DMS 273 treated with DMSO at 0.1 percent for 48 hours (cell line): ENCODE measurements around the gene SUPT16H.
A peak's percentile ranks its signal among the peaks of the same experiment; 100 is the strongest.
"Not testable (repeated sequence)": the region's sequence is repeated elsewhere in the genome, so short reads cannot be mapped to it uniquely, and the experiment has no call there.

Experiments
- DNase-seq: peaks from one replicate; lab custom pipeline; 2025; lab: John Stamatoyannopoulos, UW

The SUPT16H gene

DNA sequence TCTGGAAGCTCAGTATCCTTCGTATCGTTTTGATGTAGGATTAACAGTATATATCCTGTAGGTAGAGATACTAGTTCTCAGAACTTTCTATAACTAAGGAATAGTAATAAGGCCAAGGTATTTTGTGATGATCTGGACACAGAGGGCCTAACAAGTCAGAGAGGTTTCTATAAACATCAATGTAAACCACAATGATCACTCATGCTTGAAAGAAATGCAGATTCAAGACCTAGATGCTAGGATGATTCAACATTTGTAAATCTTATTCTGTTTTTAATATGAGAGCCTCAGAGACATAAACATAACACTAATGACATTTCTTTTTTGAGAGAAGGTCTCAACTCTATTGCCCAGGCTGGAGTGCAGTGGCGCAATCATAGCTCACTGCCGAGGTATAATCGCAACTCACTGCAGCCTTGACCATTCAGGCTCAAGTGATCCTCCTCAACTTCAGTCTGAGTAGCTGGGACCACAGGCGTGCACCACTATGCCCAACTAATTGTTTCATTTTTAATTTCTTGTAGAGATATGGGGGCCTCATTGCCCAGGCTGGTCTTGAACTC lies 16.2 kb downstream of the SUPT16H start:
- no peak for DNase-seq

DNA sequence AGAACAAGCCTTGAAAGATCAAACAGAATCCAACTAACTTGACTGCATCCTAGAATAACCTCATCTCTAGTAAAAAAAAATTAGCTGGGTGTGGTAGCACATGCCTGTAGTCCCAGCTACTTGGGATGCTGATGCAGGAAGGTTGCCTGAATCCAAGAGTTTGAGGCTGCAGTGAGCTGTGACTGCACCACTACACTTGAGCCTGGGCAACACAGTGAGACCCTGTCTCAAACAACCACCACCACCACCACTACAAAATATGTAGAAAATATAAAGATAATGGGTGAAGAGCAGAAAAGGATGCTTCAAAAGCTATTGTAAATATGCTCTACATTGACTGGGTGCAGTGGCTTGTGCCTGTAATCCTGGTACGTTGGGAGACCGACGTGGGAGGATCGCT lies 27.3 kb downstream of the SUPT16H start:
- no peak for DNase-seq

DNA sequence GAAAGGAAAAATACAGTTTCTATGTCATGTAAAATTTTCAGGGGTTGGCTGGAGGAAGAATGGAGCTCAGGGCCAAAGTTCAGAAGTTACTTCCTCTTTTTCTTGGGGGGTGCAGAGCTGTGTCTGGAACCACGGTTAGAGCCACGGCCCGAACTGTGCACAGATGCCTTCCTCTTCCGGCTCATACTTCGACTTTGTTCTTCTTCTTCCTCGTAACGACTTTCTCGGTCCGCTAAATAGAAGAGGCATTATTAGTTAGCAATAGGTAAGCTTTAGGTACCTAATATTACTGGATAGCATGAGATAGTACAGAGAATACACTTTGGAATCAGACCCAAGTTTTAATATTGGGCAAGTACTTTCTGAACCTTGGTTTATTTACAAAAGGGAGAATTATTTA lies 31.2 kb downstream of the SUPT16H start:
- no peak for DNase-seq

DNA sequence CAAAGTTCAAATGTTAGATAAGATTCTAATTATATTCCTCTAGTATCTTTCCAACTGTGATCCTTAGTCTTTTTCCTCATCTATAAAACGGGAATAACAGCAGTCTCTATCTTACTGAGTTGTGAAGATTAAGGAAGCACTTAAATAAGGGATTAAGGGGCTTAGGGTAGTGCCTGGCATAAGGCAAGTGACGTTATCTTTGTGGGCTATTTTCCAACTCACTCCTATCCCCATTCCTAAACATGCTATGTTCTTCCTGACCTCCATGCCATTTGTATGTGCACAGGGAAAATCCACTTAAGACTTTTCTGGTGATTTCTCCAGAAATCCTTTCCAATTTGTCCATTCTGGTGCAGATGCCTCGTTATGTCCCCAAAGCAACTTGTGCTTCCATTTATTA lies 33.3 kb downstream of the SUPT16H start:
- no peak for DNase-seq

DNA sequence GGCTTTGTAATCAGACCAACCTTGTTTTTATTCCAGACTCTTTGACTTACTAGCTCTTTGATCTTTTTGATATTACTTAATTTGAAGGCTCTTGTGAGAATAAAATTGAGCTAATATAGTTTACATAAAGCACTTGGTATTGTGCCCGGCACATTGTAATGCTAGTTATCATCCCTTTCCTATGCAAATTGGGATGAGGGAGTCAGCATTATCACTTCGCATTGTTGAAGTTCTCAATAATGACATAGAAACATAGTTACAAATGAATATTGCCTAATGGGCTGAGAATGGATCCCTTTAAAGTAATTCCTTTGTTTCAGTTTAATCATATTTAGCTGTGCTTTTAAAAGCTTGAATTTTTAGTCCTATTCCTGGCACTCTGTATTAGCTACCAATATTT lies 36.6 kb downstream of the SUPT16H start:
- no peak for DNase-seq

DNA sequence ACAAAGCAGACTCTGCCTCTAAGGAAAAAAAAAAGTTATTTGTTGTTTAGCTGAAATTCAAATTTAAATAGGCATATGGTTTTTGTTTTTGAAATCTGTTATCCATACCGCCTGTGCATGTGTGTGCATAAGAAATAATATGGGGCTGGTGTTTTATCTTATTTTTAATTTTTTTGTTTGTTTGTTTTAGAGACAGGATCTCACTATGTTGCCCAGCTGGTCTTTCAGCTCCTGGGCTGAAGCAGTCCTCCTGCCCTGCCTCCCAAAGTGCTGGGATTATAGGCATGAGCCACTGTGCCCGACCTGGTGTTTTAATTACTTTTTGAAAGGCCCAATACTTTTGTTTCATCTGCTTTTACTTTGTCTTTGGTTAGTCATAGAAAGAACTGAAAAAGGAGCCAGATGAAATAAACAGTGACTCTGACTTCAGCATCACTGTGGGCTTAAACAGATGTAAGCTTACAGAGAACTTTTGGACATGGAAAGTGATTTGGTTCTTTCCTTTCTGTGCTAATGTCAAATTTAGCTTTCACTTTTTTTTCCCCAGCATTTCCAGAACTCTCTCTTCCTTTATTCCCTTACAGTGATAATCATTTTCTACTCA lies 37.2 kb downstream of the SUPT16H start:
- DNase-seq: no peak

DNA sequence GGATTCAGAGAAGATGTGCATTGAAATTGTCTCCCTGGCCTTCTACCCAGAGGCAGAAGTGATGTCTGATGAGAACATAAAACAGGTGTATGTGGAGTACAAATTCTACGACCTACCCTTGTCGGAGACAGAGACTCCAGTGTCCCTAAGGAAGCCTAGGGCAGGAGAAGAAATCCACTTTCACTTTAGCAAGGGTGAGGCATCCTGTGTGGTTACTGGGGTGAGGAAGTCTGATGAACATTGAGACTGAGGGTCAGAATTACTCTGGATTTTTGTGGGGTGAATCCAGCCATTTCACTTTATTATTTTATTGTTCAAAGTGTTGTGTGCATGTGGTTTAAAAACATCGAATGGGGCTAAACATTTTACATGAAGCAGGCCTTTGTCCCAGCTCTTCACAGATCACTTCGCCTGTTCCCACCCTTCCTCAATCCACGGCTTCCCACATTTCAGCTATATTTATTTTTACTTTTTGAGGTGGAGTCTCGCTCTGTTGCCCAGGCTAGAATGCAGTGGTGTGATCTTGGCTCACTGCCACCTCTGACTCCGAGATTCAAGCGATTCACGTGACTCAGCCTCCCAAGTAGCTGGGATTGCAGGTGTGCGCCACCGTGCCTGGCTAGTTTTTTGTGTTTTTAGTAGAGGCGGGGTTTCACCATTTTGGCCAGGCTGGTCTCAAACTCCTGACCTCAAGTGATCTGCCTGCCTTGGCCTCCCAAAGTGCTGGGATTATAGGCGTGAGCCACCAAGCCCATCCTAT lies 40.6 kb downstream of the SUPT16H start:
- no peak for DNase-seq

DNA sequence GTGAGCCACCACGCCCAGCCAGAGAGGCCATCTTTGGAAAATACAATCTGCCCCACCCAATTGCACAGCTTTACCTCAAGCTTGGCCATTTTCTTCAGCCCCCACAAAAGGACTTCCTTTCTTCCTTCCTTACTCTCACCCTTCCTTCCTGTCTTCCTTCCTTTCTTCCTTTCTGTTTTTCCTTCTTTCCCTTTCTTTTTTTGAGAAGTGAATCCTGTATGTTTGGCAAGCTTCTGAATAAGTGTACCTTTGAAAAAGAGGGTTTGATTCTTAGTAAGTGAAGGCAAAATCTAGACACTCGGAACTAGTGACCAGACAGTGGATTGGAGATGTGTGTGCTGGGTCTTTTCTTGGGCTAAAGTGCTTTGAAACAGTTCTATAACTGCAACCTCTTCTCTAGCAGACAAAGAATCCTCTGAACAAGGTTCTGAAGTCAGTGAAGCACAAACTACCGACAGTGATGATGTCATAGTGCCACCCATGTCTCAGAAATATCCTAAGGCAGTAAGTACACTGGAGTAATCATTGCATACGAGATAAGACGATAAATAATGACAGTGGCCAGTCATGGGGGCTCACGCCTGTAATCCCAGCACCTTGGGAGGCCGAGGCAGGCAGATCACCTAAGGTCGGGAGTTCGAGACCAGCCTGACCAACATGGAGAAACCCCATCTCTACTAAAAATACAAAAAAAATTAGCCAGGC lies 49.5 kb downstream of the SUPT16H start:
- no peak for DNase-seq

DNA sequence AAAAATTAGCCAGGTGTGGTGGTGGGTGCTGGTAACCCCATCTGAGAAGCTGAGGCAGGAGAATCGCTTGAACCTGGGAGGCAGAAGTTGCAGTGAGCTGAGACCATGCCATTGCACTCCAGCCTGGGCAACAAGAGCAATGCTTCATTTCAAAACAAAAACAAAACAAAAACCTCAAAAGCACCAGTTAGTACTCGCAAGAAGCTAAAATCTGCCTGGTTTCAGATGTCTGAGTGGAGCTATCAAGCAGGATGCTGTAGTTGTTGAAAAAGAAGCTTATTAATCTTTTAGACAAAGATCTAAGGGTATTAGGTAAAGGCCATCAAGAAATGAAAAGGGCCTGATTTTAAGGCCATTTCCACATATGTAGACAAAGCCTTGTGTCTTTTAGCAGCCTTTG lies 50.9 kb downstream of the SUPT16H start:
- DNase-seq: no peak

DNA sequence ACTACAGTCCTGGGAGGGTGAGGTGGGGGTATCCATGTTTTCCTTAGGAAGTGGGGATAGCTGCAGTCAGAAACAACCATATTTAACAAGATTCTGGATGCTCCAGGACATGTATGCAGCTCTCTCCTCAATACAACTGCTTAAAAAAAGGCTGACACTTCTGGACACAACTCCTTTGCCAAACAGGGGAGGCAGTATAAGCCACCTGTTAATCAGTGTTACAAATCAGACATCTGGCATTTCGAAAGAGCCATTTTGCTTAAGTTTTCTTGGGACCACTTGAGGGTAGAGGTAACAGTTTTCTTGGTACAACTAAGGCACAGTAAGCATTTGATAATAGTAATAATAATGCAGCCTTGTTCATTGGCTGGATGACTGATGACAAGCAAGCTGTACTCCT lies 56.8 kb downstream of the SUPT16H start:
- no peak for DNase-seq

DNA sequence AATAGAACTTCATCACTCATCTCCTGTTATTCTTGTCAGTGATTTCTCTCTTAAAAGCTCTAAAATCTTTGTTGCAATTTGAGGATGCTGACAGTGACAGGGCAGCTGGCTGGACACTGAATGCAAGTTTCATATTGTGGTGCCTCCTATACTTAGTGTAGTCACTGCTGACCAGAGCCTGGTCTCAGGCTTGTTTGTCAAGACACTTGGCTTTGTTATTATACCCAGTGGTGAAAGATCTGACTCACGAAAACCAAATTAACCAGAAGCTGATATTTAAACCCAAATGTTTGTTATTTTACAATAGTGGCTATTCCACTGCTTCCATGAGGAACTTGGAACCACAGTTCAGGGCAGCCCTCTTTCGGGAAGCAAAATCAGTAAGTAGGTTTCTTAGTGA lies 61.1 kb downstream of the SUPT16H start:
- DNase-seq: no peak

DNA sequence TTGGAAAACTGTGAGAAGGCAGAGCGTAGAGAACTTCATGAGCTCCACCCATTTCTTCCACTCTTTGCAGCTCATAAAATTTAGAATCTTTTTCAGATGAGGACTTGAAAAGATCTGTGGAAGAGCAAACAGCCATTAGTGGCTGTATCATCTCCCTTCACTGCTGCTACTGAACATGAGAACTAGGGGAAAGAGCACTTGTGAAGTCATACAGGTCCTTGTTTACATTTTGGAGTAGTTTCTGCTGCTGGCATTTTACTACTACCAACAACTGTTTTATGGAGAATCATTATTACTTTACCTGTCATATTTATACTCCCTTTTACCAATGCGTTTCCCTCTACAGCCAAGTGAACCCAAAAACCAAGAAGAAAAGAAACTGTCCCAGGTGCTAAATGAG lies 62.9 kb downstream of the SUPT16H start:
- DNase-seq: no peak

DNA sequence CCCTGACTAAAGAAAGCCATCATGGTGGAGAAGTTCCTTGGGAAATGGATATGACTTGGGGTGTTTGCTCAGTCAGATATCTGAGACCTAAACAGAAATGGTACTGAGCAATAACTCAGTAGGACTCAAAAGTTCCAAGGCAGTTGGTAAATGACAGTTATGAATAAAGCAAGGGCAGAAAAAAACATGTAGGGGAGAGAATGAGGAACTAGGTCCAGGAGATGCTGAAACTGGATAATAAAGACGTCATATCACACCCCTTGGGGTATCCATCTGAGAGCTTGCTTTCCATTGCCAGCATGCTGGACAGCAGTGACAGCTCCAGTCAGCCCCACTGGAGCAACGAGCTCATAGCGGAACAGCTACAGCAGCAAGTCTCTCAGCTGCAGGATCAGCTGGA lies 66.4 kb downstream of the SUPT16H start:
- no peak for DNase-seq

DNA sequence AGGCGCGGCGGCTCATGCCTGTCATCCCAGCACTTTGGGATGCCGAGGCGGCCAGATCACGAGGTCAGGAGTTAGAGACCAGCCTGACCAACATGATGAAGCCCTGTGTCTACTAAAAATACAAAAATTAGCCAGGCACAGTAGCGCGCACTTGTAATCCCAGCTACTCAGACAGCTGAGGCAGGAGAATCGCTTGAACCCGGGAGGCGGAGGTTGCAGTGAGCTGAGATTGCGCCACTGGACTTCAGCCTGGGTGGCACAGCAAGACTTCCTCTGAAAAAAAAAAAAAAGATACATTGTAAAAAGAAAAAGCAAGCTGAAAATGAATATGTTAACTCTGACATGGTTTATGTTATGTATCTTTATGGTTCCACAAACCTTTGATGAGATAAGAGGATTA lies 70.3 kb downstream of the SUPT16H start:
- no peak for DNase-seq

DNA sequence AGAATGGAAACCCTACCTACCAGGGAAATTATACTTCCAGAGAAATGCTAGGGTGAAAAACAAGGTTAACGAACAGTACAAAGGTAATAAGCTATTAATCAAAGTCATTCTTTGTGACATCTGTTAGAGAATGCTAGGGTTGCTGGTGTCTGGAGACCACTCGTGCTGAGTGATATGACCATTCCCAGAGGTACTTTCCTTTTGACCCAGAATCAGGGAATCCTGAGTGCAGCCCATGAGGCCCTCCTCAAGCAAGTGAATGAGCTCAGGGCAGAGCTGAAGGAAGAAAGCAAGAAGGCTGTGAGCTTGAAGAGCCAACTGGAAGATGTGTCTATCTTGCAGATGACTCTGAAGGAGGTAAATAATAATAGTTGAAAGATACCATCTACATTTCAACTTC lies 72.2 kb downstream of the SUPT16H start:
- DNase-seq: no peak

DNA sequence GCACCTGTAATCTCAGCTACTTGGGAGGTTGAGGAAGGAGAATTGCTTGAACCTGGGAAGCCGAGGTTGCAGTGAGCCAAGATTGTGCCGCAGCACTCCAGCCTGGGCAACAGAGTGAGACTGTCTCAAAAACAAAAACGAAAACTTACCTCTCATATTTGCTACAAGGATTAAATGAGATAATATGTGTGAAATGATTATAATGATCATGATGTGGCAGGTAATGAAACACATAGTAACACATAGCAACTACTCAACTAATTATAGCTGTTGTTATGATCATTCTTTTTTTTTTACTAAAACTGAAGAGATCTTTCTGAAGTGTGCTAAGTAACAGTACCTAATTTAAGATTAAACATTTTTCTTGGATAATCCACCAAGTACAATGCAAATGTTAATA lies 73.9 kb downstream of the SUPT16H start:
- no peak for DNase-seq

DNA sequence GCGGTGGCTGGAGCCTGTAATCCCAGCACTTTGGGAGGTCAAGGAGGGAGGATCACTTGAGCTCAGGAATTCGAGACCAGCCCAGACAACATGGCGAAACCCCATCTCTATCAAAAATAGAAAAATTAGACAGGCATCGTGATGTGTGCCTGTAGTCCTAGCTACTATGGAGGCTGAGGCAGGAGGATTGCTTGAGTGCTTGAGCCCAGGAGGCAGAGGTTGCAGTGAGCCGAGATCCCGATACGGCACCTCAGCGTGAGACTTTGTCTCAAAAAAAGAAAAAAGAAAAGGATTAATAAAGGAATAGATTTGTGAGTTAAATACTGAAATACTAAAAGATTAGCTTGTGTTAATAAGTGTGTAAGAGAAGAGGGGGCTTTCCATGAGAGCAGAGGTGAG lies 74.6 kb downstream of the SUPT16H start:
- DNase-seq: no peak

DNA sequence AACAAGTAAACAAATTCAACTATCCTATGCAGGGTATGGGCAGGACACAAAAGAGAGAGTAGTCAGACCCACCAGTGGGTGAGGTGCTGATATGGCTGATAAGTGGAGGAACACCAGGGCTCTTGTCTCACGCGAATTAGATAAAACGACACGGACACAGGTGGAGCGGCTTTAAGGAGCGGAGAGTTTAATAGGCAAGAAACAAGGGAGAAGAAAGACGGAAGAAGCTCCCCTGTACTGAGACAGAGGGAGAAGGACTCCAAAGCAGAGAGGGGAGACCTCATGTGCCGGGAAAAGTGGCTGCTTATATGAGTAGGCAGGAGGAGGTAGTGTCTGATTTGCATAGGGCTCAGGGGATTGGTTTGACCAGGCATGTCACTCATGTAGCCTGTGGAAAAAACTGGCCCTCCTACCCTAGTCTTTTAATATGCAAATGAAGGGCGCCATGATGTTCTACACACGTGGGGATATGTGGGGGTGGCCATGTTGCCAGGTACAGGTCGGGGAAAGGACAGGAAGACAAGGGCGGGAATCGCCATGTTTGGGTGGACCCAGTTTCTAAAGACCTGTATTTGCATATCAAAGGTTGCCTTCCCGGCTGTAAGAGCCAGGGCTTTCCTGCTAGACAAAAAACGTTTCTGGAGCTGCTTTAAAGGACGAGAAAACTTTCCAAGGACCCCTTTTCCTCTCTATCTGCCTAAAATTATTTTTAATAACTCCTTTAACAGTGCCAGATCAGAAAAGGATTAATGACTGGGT lies 75.2 kb downstream of the SUPT16H start:
- DNase-seq: peak; percentile 92

DNA sequence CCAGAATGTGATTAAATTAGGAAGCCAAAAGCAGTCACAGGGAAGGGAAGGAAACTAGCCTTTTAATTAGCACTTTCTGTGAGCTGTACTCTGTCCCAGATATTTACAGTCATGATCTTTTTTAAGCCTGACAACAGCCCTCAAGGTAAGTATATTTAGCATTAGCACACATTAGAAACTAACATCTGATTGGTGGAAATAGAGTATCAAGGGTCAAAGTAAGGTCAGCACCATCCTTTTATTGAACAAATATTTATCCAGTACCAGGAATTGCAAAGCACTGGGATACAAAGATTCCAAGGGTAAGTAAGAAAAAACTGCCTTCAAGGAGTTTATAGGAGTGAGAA lies 75.7 kb downstream of the SUPT16H start:
- no peak for DNase-seq

DNA sequence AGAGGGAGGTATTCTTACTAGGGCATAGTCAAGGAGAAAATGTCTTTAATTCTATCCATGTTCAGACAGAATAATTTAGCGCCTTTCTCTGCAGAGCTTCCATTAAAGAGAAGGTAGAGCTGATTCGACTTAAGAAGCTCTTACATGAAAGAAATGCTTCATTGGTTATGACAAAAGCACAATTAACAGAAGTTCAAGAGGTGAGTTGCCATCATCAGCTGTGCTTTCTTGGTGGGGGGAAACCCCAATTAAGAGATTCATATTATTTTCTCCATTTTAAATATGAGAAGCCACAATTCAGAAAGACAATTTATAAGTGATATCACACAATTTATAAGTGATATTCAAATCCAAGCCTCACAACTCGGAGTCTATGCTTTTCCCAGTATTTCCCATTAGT lies 76.2 kb downstream of the SUPT16H start:
- DNase-seq: no peak

DNA sequence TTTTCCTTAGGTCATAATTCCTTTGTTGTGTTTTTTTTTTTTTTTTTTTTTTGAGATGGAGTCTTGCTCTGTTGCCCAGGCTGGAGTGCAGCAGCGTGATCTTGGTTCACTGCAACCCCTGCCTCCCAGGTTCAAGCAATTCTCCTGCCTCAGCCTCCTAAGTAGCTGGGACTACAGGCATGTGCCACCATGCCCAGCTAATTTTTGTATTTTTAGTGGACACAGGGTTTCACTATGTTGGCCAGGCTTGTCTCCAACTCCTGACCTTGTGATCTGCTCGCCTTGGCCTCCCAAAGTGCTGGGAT lies 81.0 kb downstream of the SUPT16H start:
- not testable (repeated sequence) for DNase-seq

DNA sequence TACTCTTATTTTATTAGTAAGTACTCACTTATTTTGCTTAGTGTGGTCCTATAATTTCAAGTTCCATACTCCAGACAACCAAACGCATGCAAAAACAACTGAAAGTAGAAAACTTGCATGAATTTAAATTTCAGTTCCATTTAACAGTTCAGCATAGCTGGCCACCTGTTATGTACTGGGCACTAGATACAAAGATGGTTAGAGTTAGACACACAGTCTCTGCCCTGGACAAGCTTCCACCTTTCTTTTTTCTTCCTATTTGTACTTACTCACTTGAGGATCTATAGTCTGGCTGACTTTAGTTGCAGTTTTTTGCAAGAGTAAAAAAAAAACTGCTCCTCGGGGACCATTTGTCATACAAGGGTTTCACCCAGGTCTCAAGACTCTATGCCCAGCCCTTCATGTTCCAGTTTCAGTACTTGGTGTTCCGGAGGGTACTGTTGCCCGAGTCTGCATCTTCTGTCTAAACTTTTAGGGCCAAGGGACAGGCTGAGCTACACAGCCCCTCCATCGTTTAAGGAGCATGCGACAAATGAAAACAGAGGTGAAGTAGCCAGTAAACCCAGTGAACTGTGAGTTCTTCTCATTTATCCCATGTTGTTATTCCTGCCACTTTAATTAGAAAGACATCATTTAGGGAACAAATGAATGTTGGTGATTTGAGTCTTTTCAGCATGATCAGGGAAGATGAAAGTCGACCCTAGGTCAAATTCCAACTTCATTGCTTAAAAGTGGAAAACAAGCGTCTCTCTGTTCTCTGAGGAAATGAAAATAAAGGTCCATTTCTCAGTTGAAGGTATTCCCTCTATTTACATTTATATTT lies 81.6 kb downstream of the SUPT16H start:
- DNase-seq: no peak
